K562 (cell line): ENCODE results near the gene TIMM17B. TPM values are rescaled to one million over a fixed set of nuclear protein-coding genes. Genes with fewer than 3 reads are reported as not detected.

Experiments
- ARNT ChIP-seq, 2 experiments: fragments of 450-650 bp; IDR thresholded peaks; 2 replicates each; pipeline ENCODE4 v1.6.1; 2016; ENCODE audit warnings: mild to moderate bottlenecking in 1 of 2
- EP300 ChIP-seq: IDR thresholded peaks from 2 replicates; pipeline ENCODE4 v1.6.1; 2012; ENCODE audit warnings: low read length, improper control_type of control experiment
- FOSL1 ChIP-seq: fragments of 200-800 bp; sonication (Bioruptor generic); conservative IDR thresholded peaks from 2 replicates; pipeline ENCODE4 v1.6.1; 2016; ENCODE audit warnings: missing genetic modification characterization, missing compliant biosample characterization
- FOXJ2 ChIP-seq: fragments of 200-800 bp; sonication (Bioruptor generic); IDR thresholded peaks from 2 replicates; pipeline ENCODE4 v1.6.1; 2016; ENCODE audit warnings: missing genetic modification characterization, missing compliant biosample characterization
- FOXP1 ChIP-seq: sonication (generic); formaldehyde crosslinking; IDR thresholded peaks from 2 replicates; pipeline ENCODE4 v1.8.0; 2022; ENCODE audit warnings: mild to moderate bottlenecking, missing genetic modification reagents
- HIVEP1 ChIP-seq: fragments of 250-450 bp; sonication (Bioruptor Pico); IDR thresholded peaks from 2 replicates; pipeline ENCODE4 v1.4.0; 2020; ENCODE audit warnings: mild to moderate bottlenecking
- KDM4B ChIP-seq, 2 experiments: fragments of 450-650 bp in 1 of 2; sonication (generic) in 1 of 2; IDR thresholded peaks; 2 replicates each; pipeline ENCODE4 v1.6.1; 2016 to 2017; ENCODE audit warnings: borderline replicate concordance in 2 of 2, antibody characterized with exemption in 1 of 2, low read depth in 1 of 2, mild to moderate bottlenecking in 1 of 2
- L3MBTL2 ChIP-seq: fragments of 450-650 bp; IDR thresholded peaks from 2 replicates; pipeline ENCODE4 v1.6.1; 2016; ENCODE audit warnings: mild to moderate bottlenecking, moderate library complexity
- NCOA1 ChIP-seq: fragments of 450-650 bp; IDR thresholded peaks from 2 replicates; pipeline ENCODE4 v1.6.1; 2016; ENCODE audit warnings: low read depth
- NFIX ChIP-seq: fragments of 250-450 bp; sonication (Bioruptor Pico); IDR thresholded peaks from 2 replicates; pipeline ENCODE4 v1.4.0; 2020; ENCODE audit warnings: low read depth, mild to moderate bottlenecking, moderate library complexity
- NR4A1 ChIP-seq, 2 experiments: fragments of 250-450 bp in 1 of 2; fragments of 450-650 bp in 1 of 2; sonication (Bioruptor Pico) in 1 of 2; IDR thresholded peaks; 2 replicates each; pipeline versions ENCODE4 v1.4.0 to v1.6.1; 2016 to 2020; ENCODE audit warnings: mild to moderate bottlenecking in 2 of 2, missing compliant biosample characterization in 1 of 2, missing genetic modification characterization in 1 of 2, moderate library complexity in 1 of 2
- RBM25 ChIP-seq: fragments of 200-400 bp; formaldehyde crosslinking; IDR thresholded peaks from 2 replicates; pipeline ENCODE4 v1.6.1; 2018; ENCODE audit warnings: low read length, low read depth, moderate library complexity; ENCODE audit not compliant: severe bottlenecking
- RCOR1 ChIP-seq, 2 experiments: IDR thresholded peaks; 2 replicates each; pipeline ENCODE4 v1.6.1; 2012; ENCODE audit warnings: low read depth in 2 of 2, low read length in 2 of 2, borderline replicate concordance in 1 of 2, improper control_type of control experiment in 1 of 2
- SMARCE1 ChIP-seq: fragments of 450-650 bp; IDR thresholded peaks from 2 replicates; pipeline ENCODE4 v1.7.1; 2016; ENCODE audit warnings: mild to moderate bottlenecking
- STAT5B ChIP-seq: fragments of 250-450 bp; sonication (Bioruptor Pico); IDR thresholded peaks from 2 replicates; pipeline ENCODE4 v1.8.0; 2021; ENCODE audit warnings: mild to moderate bottlenecking, inconsistent platforms
- TAL1 ChIP-seq: fragments of 450-650 bp; IDR thresholded peaks from 2 replicates; pipeline ENCODE4 v1.6.1; 2016; ENCODE audit warnings: mild to moderate bottlenecking
- TEAD4 ChIP-seq, 2 experiments: sonication (generic) in 1 of 2; formaldehyde crosslinking in 1 of 2; IDR thresholded peaks; 2 replicates each; pipeline versions ENCODE4 v1.6.1 to v1.8.0; 2012 to 2022; ENCODE audit warnings: borderline replicate concordance in 1 of 2, inconsistent platforms in 1 of 2, low read length in 1 of 2, mild to moderate bottlenecking in 1 of 2, missing genetic modification reagents in 1 of 2
- TFAM ChIP-seq: fragments of 250-450 bp; sonication (Bioruptor Pico); conservative IDR thresholded peaks from 2 replicates; pipeline ENCODE4 v1.5.0; 2021; ENCODE audit warnings: mild to moderate bottlenecking, moderate library complexity
- TRIM28 ChIP-seq: fragments of 450-650 bp; IDR thresholded peaks from 2 replicates; pipeline ENCODE4 v1.6.1; 2017
- ZBTB7A ChIP-seq: IDR thresholded peaks from 2 replicates; pipeline ENCODE4 v1.6.1; 2011; ENCODE audit warnings: low read depth, mild to moderate bottlenecking, low read length, moderate library complexity, borderline replicate concordance; ENCODE audit not compliant: control insufficient read depth
- ZNF354B ChIP-seq: fragments of 250-450 bp; sonication (Bioruptor Pico); IDR thresholded peaks from 2 replicates; pipeline ENCODE4 v1.4.0; 2020
- ZNF444 ChIP-seq: fragments of 250-450 bp; sonication (Bioruptor Pico); IDR thresholded peaks from 2 replicates; pipeline ENCODE4 v1.4.0; 2020; ENCODE audit warnings: mild to moderate bottlenecking, moderate library complexity
- ZNF644 ChIP-seq: fragments of 200-800 bp; sonication (Bioruptor generic); IDR thresholded peaks from 2 replicates; pipeline ENCODE4 v1.6.1; 2016; ENCODE audit warnings: low read depth, missing genetic modification characterization, missing compliant biosample characterization
- polyA plus RNA-seq, 8 experiments: library from polyadenylated mRNA; depleted of rRNA in 4 of 8; stranded (reverse) in 5 of 8; unstranded in 3 of 8; fragments of >200 nt; fragmentation: Nextera tagmentation in 2 of 8; fragmentation: Illumina TruSeq in 1 of 8; extraction: Ambion mirVana in 2 of 8; extraction: Trizol in 1 of 8; gene quantifications; 2 replicates each; pipeline versions ENCODE4 v1.2.1 to v1.2.3, GENCODE V29; 2011 to 2014; ENCODE audit warnings: inconsistent platforms in 1 of 8, missing spikeins in 1 of 8
- total RNA-seq, 7 experiments: library from RNA; depleted of rRNA in 6 of 7; stranded (reverse); fragments of >200 nt in 6 of 7; fragmentation: Illumina TruSeq in 2 of 7; extraction: Trizol in 2 of 7; gene quantifications; 2 replicates each; pipeline versions ENCODE4 v1.2.1 to v1.2.3, GENCODE V29; 2011 to 2021; ENCODE audit warnings: low replicate concordance in 1 of 7
- TF ChIP-seq, protein P1 (sequence below): fragments of 250-450 bp; sonication (Bioruptor Pico); IDR thresholded peaks from 2 replicates; pipeline ENCODE4 v1.8.0; 2021; ENCODE audit warnings: mild to moderate bottlenecking, moderate library complexity
- TF ChIP-seq, protein P2 (sequence below): fragments of 250-450 bp; sonication (Bioruptor Pico); IDR thresholded peaks from 2 replicates; pipeline ENCODE4 v1.4.0; 2020; ENCODE audit warnings: mild to moderate bottlenecking

The TIMM17B gene
- total and polyA plus RNA-seq, 9 of the 15 experiments (the other 6 are each of a cell fraction or from before 2014, with no cell fraction given), result 9.9 to 184 (median 115) TPM

DNA sequence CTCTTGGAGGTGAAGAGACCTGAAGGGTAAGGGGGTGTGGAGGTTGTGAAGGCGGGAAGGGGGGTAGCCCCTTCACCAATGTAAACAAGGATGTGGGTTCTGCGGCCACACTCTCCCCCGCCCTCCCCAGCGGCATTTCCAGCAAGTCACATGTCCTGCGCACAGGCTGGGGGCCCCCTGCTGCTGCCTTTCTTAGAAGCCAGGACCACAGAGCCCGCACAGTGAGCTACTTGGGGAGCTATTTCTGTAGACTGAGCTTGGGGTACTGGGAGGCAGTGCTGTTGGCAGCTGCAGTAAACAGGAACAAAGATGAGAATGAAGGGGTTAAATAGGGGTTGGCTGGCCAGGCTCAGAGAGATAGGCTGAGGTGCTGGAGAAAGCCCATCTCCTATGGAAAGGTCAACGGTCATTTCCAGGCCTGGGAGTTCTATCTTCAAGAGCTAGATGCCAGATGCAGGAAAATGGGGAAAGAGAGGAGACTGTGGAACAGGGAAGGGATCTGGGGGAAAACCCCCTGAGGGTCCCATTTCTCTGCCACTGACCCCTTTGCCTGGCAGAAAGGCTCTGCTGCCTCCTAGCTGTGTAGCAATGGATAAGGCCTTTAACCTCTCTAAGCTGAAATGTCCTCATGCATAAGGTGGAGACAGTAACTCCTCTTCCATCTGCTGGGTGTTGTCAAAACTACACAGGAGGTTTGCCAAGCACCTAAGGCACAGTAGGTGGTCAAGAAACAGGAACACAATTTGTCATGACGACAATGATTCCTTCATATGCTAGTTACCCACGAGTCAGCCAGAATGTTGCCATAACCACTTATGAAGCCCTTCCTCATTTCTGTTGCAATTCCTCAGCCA, 39.7 kb upstream of the TIMM17B start (continued):
- no peak for TF ChIP-seq RBM25
- 0 out of 2 replicates have a peak, but pooled peaks have one; percentile 33 for TF ChIP-seq ZNF644 (tag)
- TF ChIP-seq FOXJ2, result no peak
- TF ChIP-seq RCOR1 (IDR thresholded peaks at IDR 0.05; ENCODE audit: borderline replicate concordance in 1 of 2, low read depth in 2 of 2, low read length in 2 of 2), result peak in 1 of 2 experiments; percentile 78; a peak in 2 of 4 replicates
- no peak for TF ChIP-seq NFIX
- TF ChIP-seq TRIM28, result no peak
- TF ChIP-seq FOXP1 (CRISPR knock-in tag), result peak; percentile 51; the same call in 1 of the 2 replicates
- 0 out of 2 replicates have a peak, but pooled peaks have one; percentile 21 for TF ChIP-seq HIVEP1 (CRISPR knock-in tag)
- TF ChIP-seq, protein P1, sequence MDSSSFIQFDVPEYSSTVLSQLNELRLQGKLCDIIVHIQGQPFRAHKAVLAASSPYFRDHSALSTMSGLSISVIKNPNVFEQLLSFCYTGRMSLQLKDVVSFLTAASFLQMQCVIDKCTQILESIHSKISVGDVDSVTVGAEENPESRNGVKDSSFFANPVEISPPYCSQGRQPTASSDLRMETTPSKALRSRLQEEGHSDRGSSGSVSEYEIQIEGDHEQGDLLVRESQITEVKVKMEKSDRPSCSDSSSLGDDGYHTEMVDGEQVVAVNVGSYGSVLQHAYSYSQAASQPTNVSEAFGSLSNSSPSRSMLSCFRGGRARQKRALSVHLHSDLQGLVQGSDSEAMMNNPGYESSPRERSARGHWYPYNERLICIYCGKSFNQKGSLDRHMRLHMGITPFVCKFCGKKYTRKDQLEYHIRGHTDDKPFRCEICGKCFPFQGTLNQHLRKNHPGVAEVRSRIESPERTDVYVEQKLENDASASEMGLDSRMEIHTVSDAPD (CRISPR knock-in tag), result no peak
- TF ChIP-seq ZBTB7A, result peak; percentile 91
- peak; percentile 80 for TF ChIP-seq EP300
- TF ChIP-seq ZNF354B (CRISPR knock-in tag), result no peak
- TF ChIP-seq ARNT (IDR thresholded peaks at IDR 0.05), result no peak; a peak in 1 of 4 replicates
- TF ChIP-seq KDM4B (IDR thresholded peaks at IDR 0.05; ENCODE audit: borderline replicate concordance in 2 of 2, low read depth in 1 of 2), result peak in 1 of 2 experiments; percentile 82; a peak in 1 of 4 replicates
- peak; percentile 76 for TF ChIP-seq SMARCE1
- peak; percentile 25; the same call in 1 of the 2 replicates for TF ChIP-seq FOSL1 (tag)
- TF ChIP-seq TFAM, result no peak
- peak; percentile 71 for TF ChIP-seq TEAD4 (IDR thresholded peaks at IDR 0.05; ENCODE audit: low read length)
- TF ChIP-seq TEAD4 (CRISPR knock-in tag; IDR thresholded peaks at IDR 0.05; ENCODE audit: borderline replicate concordance), result no peak
- TF ChIP-seq ZNF444 (CRISPR knock-in tag), result no peak
- TF ChIP-seq STAT5B (CRISPR knock-in tag), result no peak
- TF ChIP-seq, protein P2, sequence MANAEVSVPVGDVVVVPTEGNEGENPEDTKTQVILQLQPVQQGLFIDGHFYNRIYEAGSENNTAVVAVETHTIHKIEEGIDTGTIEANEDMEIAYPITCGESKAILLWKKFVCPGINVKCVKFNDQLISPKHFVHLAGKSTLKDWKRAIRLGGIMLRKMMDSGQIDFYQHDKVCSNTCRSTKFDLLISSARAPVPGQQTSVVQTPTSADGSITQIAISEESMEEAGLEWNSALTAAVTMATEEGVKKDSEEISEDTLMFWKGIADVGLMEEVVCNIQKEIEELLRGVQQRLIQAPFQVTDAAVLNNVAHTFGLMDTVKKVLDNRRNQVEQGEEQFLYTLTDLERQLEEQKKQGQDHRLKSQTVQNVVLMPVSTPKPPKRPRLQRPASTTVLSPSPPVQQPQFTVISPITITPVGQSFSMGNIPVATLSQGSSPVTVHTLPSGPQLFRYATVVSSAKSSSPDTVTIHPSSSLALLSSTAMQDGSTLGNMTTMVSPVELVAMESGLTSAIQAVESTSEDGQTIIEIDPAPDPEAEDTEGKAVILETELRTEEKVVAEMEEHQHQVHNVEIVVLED (CRISPR knock-in tag), result peak; percentile 5; the same call in 1 of the 2 replicates
- peak; percentile 56; the same call in 1 of the 2 replicates for TF ChIP-seq NCOA1
- no peak for TF ChIP-seq NR4A1 (CRISPR knock-in tag; IDR thresholded peaks at IDR 0.05)
- peak; percentile 74 for TF ChIP-seq NR4A1 (tag; IDR thresholded peaks at IDR 0.05)
- 0 out of 2 replicates have a peak, but pooled peaks have one; percentile 26 for TF ChIP-seq L3MBTL2
- peak; percentile 18; the same call in 1 of the 2 replicates for TF ChIP-seq TAL1
